ENCODE measurements around the gene SND1.

SND1 gene

DNA sequence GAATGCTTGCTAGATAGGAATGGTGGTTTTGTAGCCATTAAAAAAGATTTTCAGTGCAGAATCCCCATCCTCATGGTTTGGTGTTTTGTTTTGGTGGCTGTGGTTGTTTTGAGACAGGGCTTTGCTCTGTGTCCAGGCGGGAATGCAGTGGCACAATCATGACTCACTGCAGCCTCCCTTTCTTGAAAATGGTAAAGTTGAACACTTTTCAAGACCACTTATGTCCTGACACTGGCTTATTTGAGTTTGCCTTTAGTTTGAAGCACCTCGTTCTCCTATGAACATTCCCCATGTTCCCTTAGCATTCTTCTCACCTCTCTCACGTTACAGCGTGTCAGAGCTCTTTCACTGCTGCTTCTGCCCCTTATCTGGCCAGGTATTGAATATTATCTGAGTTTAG lies 239.2 kb downstream of the SND1 start:
- DNase-seq (ENCODE audit: low read depth): no peak
- TF ChIP-seq, protein P1, sequence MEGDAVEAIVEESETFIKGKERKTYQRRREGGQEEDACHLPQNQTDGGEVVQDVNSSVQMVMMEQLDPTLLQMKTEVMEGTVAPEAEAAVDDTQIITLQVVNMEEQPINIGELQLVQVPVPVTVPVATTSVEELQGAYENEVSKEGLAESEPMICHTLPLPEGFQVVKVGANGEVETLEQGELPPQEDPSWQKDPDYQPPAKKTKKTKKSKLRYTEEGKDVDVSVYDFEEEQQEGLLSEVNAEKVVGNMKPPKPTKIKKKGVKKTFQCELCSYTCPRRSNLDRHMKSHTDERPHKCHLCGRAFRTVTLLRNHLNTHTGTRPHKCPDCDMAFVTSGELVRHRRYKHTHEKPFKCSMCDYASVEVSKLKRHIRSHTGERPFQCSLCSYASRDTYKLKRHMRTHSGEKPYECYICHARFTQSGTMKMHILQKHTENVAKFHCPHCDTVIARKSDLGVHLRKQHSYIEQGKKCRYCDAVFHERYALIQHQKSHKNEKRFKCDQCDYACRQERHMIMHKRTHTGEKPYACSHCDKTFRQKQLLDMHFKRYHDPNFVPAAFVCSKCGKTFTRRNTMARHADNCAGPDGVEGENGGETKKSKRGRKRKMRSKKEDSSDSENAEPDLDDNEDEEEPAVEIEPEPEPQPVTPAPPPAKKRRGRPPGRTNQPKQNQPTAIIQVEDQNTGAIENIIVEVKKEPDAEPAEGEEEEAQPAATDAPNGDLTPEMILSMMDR (IDR thresholded peaks at IDR 0.05; ENCODE audit: insufficient read depth, low read depth, low read length, missing control alignments): no peak
- H3K4me3 ChIP-seq (ENCODE audit: low read depth, low read length): no peak overlapping the region

DNA sequence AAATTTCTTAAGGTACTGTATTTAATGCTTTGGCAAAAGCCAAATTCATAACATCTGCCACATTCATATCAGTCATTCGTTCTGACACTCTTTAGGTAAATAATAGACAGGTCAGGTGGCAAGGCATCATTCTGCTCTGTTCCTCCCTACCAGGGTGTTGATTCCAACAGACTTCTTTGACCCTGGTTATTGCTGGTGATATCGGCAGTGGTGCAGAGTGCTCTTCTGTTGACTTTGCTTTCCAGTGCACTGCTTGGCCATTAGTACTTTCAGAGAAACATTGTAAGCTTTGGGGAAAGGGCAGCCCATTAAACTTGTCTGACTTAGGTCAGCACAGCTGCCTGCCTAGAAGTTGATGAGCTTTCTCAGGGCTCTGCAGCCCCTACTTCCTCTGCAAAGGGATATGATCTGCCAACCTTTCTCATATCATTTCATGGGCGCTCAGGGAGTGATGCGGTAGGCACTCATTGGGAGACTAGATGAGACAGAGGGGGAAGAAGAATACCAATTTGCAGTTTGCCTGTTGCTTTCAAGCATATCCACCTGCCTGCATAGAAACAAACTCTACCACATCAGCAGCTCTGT lies 240.0 kb downstream of the SND1 start:
- H3K4me3 ChIP-seq (ENCODE audit: low read depth, low read length): no peak overlapping the region
- TF ChIP-seq, protein P1 (IDR thresholded peaks at IDR 0.05; ENCODE audit: insufficient read depth, low read depth, low read length, missing control alignments): no peak
- DNase-seq (ENCODE audit: low read depth): no peak

DNA sequence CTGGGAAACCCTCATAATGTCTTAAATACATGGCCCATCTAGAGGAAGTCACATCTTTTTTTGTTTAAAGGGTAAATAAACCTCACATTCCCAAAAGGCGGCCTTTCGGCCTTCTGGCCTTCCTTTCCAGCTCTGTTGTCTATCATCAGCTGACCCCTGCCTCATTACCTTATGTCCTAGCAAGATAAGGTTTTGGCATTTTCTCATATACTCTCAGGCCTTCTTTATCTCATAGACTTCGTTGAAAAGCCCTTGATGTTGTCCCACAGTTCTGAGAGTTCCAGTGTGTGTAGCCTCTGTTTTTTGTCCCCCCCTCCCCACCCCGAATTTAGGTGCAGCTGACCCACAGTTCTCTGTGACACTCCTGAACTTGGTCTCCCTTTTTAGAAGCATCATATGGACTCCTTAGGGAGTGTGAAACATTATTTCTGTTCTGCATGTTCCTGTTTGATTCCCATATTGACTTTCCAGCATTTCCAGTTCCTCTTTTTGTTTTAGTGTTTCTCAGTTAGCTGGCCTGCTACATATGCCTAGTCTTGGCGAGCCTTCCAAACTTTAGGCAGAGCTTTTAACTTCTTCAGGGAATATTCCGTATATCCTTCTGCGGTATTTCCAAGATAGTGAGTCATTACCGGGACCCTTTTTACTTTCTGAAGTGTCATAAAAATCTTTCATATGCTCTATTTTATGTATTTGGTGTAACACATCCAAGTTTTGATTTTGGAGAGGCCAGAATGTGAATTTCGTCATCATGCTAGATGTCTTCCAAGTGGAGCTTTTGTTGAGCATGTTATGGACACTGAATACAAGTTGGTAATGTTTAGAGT lies 240.7 kb downstream of the SND1 start:
- DNase-seq (ENCODE audit: low read depth): no peak
- no peak overlapping the region for H3K4me3 ChIP-seq (ENCODE audit: low read depth, low read length)
- TF ChIP-seq, protein P1 (IDR thresholded peaks at IDR 0.05; ENCODE audit: insufficient read depth, low read depth, low read length, missing control alignments): no peak

DNA sequence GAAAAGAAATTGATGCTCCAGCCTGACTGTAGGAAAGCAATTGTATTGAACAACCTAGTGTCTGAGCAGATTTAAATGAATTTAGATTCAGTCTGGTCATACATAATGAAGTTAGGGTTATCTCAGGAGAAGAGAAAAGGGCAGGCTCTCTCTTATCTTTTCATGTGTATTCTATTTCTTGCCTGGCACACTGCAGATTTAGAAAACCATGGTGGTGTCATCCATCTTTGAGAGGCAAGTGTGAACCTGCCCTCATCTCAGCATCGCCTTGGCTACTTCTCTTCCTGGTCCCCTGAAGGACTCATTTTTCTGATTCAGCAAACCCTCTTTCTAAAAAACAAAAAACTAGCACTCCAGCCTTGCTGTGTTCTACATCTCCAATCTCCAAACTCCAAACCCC lies 241.6 kb downstream of the SND1 start:
- TF ChIP-seq, protein P1 (IDR thresholded peaks at IDR 0.05; ENCODE audit: insufficient read depth, low read depth, low read length, missing control alignments): no peak
- H3K4me3 ChIP-seq (ENCODE audit: low read depth, low read length): no peak overlapping the region

DNA sequence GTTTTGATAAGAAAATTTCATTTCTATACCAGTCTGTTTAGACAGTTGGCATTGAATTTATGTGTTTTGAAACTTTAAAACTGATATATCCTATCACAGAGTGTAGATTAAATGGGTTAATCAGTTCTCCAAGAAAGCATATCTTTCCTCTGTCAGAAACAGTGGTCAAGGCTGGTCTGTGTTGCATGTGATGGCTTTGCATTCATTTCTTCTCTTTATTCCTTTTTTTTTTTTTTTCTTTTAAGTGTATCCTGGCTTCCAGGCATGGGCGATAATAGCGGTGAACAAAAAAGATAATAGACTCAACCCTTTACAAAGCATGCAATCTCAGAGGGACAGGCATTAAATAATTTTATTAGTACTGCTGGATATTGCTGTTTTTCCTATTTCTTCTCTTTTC lies 242.6 kb downstream of the SND1 start:
- H3K4me3 ChIP-seq (ENCODE audit: low read depth, low read length): no peak overlapping the region
- TF ChIP-seq, protein P1 (IDR thresholded peaks at IDR 0.05; ENCODE audit: insufficient read depth, low read depth, low read length, missing control alignments): no peak
- no peak for DNase-seq (ENCODE audit: low read depth)

More for the DNA sequence above, 241.6 kb downstream of the SND1 start:
- DNase-seq (ENCODE audit: low read depth): no peak

DNA sequence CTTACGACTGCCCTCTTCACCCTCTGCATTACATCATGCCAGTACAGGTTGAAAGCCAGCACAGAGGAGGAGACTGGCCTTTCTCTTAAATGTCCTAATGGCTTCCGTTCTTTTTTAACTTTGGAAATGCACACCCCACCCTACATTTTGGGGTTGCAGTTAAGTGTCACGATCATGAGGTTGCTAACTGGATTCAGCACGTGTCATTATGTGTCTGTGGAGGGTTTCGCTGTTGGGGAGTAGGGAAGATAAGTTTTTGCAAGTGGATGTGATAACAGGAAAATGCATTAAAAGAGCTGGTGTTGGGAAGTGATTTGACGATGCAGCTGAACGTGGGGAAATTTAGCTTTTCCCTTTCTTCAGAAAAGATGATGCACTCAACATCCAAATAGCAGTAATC lies 243.4 kb downstream of the SND1 start:
- TF ChIP-seq, protein P1 (IDR thresholded peaks at IDR 0.05; ENCODE audit: insufficient read depth, low read depth, low read length, missing control alignments): no peak
- H3K4me3 ChIP-seq (ENCODE audit: low read depth, low read length): no peak overlapping the region
- no peak for DNase-seq (ENCODE audit: low read depth)
